Pancreas (tissue), 10 donors: ENCODE measurements around the gene DTNBP1. TPM values are rescaled to one million over a fixed set of nuclear protein-coding genes. Genes with fewer than 3 reads are reported as not detected.

Experiments used
- ATAC-seq, 4 donors: fragments of 200-7000 bp; cut with Tn5 transposase; one replicate each; pipeline versions ENCODE4 v1.8.0 to v1.9.1; 2020; ENCODE audit warnings: mild to moderate bottlenecking in 4 of 4, moderate library complexity in 4 of 4
- DNase-seq, 6 donors: peaks; one replicate each; pipeline ENCODE4 v3.0.0-alpha.2; 2020
- FAIRE-seq: peaks from 2 replicates; lab custom pipeline; 2012; peaks lifted over from hg19 to GRCh38; lab: Jason Lieb, UNC
- H3K27ac ChIP-seq, 4 donors: fragments of 200-600 bp; sonication (generic); 1 replicate in 3 of 4; 2 replicates in 1 of 4; pipeline versions ENCODE4 v1.5.0 to v1.8.0; 2020
- H3K27me3 ChIP-seq, 4 donors: fragments of 200-600 bp; one replicate each; pipeline ENCODE4 v1.8.0; 2021
- H3K36me3 ChIP-seq, 3 donors: fragments of 200-600 bp; sonication (generic) in 1 of 3; one replicate each; pipeline versions ENCODE4 v1.5.0 to v1.8.0; 2020 to 2021
- H3K4me1 ChIP-seq, 3 donors: fragments of 200-600 bp; one replicate each; pipeline ENCODE4 v1.8.0; 2021
- H3K4me3 ChIP-seq, 4 donors: fragments of 200-600 bp; sonication (generic) in 2 of 4; one replicate each; pipeline versions ENCODE4 v1.5.0 to v1.8.0; 2020 to 2021
- H3K9me3 ChIP-seq, 4 donors: fragments of 200-600 bp; one replicate each; pipeline ENCODE4 v1.8.0; 2021
- CTCF ChIP-seq, 4 donors: fragments of 200-600 bp; sonication (generic) in 3 of 4; IDR thresholded peaks; one replicate each; pipeline versions ENCODE4 v1.5.0 to v1.8.0; 2021; ENCODE audit warnings: antibody characterized with exemption in 4 of 4
- WGBS, 2 donors: extraction: QIAGEN DNeasy Blood & Tissue Kit; methylation state at CpG; one replicate each; pipeline ENCODE4 v1.1.7; 2013; 5-methylcytosine and 5-hydroxymethylcytosine counted together
- intact Hi-C, 3 donors: fragments of 100-400 bp; cut with DNase I; formaldehyde crosslinking; loops; one replicate each; pipeline versions ENCODE4 v1.11.1 to v1.14.2; 2022
- polyA plus RNA-seq, 2 donors: library from polyadenylated mRNA; stranded (reverse); fragments of 200-250 nt; gene quantifications; one replicate each; pipeline ENCODE4 v1.2.3, GENCODE V29; 2013
- total RNA-seq, 6 donors: library from RNA; stranded (reverse); fragmentation: NEBNext Ultra II Directional in 4 of 6; extraction: Animal tissue kit (Norgen Biotek cat#: 25700) in 4 of 6; gene quantifications; one replicate each; pipeline versions ENCODE4 v1.2.1 to v1.2.4, GENCODE V29; 2021 to 2023
- donor health status: healthy with polysubstance abuse.
- donor health status: DM: no; HTN: no; CAD: no; lungs with moderate emphysema.
- donor health status: DM: no; HTN: no; CAD: no.
- donor health status: control.
- donor health status: control.
- donor health status: Bipolar disorder and iron deficiency.
- donor health status: DM: yes; HTN: yes; CAD: no.
- donor health status: DM: no; HTN: no; CAD: no.
- donor health status: DM: no; HTN: no; CAD: no.
- donor health status: DM: yes; HTN: yes; CAD: no.

Gene DTNBP1
- total and polyA plus RNA-seq, 8 donors, result 6.5 to 11.5 (median 8.0) TPM

- H3K27ac ChIP-seq, result no peak overlapping the region
- no peaks in the 10 kb centered on the region for H3K9me3 ChIP-seq
- TF ChIP-seq CTCF (IDR thresholded peaks at IDR 0.05), result no peak
- ATAC-seq, result no peak
- H3K4me3 ChIP-seq, result no peak overlapping the region
- FAIRE-seq, result no peak
- H3K36me3 ChIP-seq, result no peaks in the 10 kb centered on the region
- no peaks in the 10 kb centered on the region for H3K4me1 ChIP-seq
- no peaks in the 10 kb centered on the region for H3K27me3 ChIP-seq
- intact Hi-C loops, result no loop called here
- no peak for DNase-seq
- WGBS, 2 donors, result 93 to 94% methylated on average over 2 of the region's 2 CpGs
Observed at GRCh38 chr6:15643542-15643941, 19.3 kb downstream of the DTNBP1 start.

- H3K27ac ChIP-seq, result no peak overlapping the region
- no peaks in the 10 kb centered on the region for H3K9me3 ChIP-seq
- no peaks in the 10 kb centered on the region for H3K36me3 ChIP-seq
- H3K4me3 ChIP-seq, result no peak overlapping the region
- DNase-seq, result no peak
- intact Hi-C loops, result no loop called here
- no peaks in the 10 kb centered on the region for H3K4me1 ChIP-seq
- 83 to 87% methylated on average over 4 of the region's 4 CpGs for WGBS, 2 donors
- TF ChIP-seq CTCF (IDR thresholded peaks at IDR 0.05), result no peak
- no peak for FAIRE-seq
- no peaks in the 10 kb centered on the region for H3K27me3 ChIP-seq
- no peak for ATAC-seq
Observed at GRCh38 chr6:15642276-15642675, 20.6 kb downstream of the DTNBP1 start.

- no peaks in the 10 kb centered on the region for H3K27me3 ChIP-seq
- no peaks in the 10 kb centered on the region for H3K36me3 ChIP-seq
- H3K4me3 ChIP-seq, result no peak overlapping the region
- no peaks in the 10 kb centered on the region for H3K9me3 ChIP-seq
- no peak for ATAC-seq
- no peak for FAIRE-seq
- intact Hi-C loops, result no loop called here
- H3K27ac ChIP-seq, result no peak overlapping the region
- TF ChIP-seq CTCF (IDR thresholded peaks at IDR 0.05), result no peak
- DNase-seq, result no peak
- no peaks in the 10 kb centered on the region for H3K4me1 ChIP-seq
Observed at GRCh38 chr6:15638373-15638772, 24.5 kb downstream of the DTNBP1 start.

GRCh38 chr6:15631432-15631831 is 31.4 kb downstream of the DTNBP1 start:
- ATAC-seq (no peak), FAIRE-seq (no peak), DNase-seq (no peak)
- Histone ChIP-seq H3K27ac (no peak overlapping the region), H3K4me1 (no peaks in the 10 kb centered on the region), H3K36me3 (no peaks in the 10 kb centered on the region), H3K27me3 (no peaks in the 10 kb centered on the region), H3K9me3 (no peaks in the 10 kb centered on the region), H3K4me3 (no peak overlapping the region)
- 67 to 68% methylated on average over 2 of the region's 2 CpGs for WGBS, 2 donors
- intact Hi-C loops, result no loop called here
- TF ChIP-seq CTCF (IDR thresholded peaks at IDR 0.05), result no peak

- 11 to 30% methylated on average over 1 of the region's 1 CpG for WGBS, 2 donors
- H3K9me3 ChIP-seq, result no peaks in the 10 kb centered on the region
- no peak for DNase-seq
- ATAC-seq, result no peak
- FAIRE-seq, result peak; percentile 13
- no peak overlapping the region for H3K4me3 ChIP-seq
- intact Hi-C loops, result no loop called here
- TF ChIP-seq CTCF (IDR thresholded peaks at IDR 0.05), result no peak
- no peaks in the 10 kb centered on the region for H3K4me1 ChIP-seq
- H3K27ac ChIP-seq, result no peak overlapping the region
- H3K27me3 ChIP-seq, result no peaks in the 10 kb centered on the region
- H3K36me3 ChIP-seq, result no peaks in the 10 kb centered on the region
Observed at GRCh38 chr6:15630202-15630601, 32.6 kb downstream of the DTNBP1 start.
